ENCODE data around the gene PMVK.

The PMVK gene

DNA sequence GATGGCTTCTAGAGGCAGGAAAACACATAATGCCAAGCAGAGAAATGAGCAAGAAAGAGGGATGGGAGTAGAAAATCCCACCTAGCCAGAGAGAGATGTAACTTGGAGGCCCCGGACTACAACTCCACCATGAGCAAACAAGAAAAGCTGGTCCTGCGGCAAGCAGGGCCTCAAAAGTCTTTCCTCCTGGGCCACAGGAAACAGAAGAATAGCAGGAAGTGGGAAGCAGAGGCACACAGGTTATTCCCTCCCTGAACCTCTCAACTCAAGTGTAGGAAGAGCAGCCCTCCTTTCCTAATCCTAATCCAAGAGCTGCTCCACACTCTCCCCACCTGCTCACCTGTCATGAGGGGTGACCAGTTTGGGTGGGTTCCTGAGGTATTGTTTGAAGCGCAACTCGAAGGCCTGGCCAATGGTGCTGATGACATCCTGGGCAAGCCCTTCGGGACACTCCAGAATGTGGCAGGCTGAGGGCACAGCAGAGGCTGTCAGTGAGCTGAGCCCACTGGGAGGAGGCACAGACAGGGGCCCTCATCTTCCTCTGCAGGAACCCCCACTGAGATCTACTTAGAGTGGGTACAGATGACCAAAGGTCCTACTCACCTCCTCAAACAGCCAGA is 30.9 kb upstream of the PMVK start:
- no peak for DNase-seq (ENCODE audit: low read depth in 2 of 3, low spot score in 1 of 3)

DNA sequence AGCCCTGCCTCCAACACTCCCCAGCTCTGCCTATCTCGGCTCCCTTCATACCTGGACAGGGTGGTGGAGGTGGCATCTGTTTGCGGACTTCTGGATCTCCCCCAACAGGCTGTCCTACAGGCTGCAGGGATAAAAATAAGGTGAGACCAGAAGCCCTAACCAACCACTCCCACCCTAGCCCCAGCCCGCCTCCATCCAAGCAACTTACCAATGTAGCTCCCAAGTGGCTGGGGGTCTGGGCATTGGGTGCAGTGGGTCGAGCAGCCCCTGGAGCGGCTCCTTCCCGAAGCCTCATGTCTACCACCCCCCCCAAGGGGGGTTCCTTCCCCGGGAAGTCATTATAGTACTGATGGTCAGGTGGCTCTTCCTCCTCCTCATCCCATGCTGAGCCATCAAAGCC is 29.6 kb upstream of the PMVK start:
- no peak for DNase-seq (ENCODE audit: low read depth in 2 of 3, low spot score in 1 of 3)

DNA sequence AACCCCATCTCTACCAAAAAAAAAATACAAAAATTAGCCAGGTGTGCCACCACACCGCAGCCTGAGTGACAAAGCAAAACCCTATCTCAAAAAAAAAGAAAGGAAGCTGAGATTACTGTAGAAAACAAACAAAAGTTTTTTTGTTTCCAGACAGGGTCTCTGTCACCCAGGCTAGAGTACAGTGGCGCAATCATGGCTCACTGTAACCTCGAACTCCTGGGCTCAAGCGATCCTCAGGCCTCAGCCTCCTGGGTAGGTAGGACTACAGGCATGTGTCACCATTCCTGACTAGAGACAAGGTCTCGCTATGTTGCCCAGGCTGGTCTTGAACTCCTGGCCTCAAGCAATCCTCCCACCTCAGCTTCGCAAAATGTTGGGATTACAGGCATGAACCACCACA is 27.8 kb upstream of the PMVK start:
- no peak for DNase-seq (ENCODE audit: low read depth in 2 of 3, low spot score in 1 of 3)

DNA sequence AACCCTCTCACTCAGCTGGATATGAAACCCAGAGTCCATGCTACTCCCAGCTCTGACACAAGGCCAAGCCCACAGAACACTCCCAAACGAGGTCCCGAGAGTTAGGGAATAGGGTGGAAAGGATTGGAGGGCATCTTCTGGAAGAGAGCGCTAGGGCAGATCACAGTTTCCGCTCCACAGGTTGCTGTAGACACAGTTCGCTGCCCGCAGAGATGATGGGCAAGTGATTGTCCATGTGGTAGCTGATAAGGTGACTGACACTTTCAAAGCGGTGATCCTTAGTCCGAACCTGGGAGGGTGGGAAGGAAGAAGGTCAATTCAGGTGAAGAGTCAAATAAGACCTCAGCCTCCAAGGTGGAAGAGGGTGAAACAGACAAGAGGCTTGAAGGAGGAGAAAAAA is 27.1 kb upstream of the PMVK start:
- no peak for DNase-seq (ENCODE audit: low read depth in 2 of 3, low spot score in 1 of 3)

DNA sequence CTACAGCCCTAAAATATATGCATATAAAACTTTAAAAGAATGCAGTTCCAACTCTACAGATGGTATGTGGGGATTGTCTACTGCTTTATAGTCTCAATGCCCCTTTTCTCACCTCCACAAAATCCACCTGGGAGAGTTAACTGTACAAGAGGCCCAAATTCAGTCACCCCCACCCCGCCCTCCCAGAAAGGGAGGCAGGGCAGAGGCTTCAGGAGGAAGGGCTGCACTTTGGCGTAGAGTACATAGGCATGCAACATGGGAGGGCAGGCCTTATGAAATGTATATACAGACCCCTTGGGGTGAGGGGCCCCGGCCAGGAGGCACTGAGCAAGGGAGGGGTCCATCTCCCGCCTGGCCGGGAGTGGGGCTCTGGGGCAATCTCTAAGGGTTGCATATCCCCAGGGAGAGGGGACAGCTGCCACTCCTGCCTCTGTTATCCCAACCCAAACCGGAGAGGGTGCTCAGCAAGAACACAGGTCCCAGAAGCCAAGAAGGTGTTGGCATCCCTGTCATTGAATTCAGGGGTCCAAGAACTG is 26.3 kb upstream of the PMVK start:
- no peak for DNase-seq (ENCODE audit: low read depth in 2 of 3, low spot score in 1 of 3)

DNA sequence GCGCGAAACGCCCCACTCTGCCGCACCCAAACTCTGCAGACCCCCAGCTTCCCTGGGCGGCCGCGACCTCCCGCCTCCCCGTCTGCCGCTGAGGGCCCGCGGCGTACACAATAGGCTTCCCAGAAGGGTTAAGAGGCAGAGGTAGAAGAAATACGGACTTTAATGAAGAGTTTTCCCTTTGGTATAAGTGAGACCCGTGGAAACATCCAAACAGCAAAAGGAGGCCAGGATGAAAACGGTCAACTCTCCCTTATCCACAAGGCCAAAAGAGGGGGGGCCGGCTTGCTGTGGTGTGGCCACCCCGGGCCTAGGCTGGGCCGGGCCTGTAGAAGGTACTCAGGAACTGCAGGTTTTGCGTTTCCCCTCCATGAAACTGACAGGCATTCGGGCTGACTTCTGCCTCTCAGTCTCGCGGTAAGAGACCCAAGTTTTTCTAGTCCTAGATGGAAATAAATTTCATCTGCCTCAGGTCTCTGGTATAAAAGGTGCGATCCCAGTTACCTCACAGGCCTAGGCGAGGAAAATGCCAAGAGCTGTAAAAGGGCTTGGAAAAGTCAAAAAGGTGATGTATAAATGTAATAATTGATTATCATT is 25.7 kb upstream of the PMVK start:
- DNase-seq (ENCODE audit: low read depth in 2 of 3, low spot score in 1 of 3) = no peak

DNA sequence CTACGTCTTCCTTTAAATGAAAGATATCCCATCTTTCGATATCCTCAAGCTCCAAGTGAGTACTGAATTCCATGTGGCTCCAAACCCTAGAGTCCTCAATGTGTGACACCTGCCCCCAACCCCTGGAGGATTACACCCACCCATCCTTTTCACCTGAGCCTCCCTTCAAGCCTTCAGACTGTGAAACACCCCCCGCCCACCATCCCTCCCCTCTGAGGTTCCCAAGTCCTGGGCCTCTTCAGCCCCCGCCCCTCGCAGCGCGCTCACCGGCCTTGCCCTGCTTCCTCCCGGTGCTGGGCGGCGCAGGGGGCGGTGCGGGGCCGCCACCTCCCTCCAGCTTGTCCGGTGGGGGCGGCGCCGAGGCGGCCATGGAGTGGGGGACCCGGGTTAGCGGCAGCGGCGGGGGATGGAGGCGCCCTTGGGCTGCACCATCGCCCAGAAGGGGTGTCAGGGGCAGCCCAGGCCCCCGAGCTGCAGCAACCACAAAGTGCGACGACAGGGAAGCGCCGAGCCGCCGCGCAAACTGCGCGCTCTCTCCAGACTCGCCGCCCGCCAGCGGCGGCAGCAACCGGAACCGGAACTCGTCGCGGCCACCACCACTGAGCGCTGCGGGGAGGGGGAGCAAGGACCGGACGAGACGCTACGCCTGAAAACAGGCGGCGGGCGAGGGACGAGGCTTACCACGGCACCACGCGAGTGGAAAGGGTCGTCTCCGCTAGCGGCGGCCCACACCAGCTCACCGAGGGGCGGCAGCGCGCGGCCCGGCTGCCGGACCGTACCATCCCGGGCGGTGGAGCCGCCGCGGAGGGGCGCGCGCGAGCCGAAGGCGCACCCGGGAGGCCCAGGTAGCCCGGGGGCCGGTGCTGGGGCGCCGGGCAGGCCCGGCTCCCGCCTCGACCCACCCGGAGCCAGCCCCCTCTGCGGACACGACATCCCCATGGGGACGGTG is 25.0 kb upstream of the PMVK start, which contains the start of gene PYGO2:
Gene PYGO2 (minus strand): TSS at position 576 of the 949 bp plus-strand sequence. CDS start 206 bp downstream, at position 370.
- peak; percentile 62 to 82 (median 63) for DNase-seq (ENCODE audit: low read depth in 2 of 3, low spot score in 1 of 3)

DNA sequence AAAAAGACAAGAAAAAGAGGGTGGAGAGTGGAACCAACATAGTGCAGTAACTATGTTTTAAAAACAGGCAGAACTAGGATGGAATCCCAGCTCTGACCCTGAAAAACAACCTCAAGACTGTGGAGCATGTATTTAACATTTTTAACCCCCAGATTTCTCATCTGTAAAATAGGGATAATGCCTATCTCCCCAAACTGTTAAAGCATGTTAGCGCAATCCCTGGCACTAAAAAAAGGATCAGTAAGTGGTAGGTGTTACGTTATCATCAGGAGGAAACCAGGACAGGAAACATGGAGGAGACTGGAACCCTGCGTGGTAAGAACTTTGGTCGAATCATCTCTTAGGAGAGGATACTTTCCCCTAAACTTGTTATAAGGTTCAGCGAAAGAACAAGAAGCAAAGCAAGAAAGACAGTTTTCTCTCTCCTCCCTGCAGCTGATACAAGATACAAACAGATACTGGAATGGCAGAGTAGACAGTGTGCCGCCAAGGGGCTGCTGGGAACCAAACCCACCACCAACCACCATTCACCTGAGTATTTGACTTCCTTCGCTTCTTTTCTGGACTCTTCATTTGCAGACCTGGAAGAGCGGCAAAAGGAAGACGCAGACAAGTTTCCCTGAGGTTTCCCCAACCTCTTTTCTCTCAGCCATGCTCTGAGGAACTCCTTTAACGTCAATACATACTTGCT is 24.1 kb upstream of the PMVK start:
- DNase-seq (ENCODE audit: low read depth in 2 of 3, low spot score in 1 of 3) = no peak

DNA sequence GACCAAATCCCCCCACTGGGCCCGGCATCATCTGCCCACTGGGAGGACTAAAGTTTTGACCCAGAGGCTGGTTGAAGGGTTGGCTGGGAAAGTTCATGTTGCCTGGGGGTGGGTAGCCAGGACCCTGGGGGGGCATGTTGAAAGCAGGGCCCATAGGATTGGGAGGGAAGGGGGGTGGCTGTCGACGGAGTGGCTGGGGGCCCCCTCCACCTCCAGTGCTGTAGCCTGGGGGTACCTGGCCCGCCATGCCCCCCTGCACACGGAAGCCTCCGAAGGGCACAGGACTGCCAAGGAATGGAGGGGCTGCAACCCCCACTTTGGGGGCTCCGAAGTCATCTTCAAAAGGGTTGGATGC is 22.9 kb upstream of the PMVK start:
- DNase-seq (ENCODE audit: low read depth in 2 of 3, low spot score in 1 of 3) = no peak

DNA sequence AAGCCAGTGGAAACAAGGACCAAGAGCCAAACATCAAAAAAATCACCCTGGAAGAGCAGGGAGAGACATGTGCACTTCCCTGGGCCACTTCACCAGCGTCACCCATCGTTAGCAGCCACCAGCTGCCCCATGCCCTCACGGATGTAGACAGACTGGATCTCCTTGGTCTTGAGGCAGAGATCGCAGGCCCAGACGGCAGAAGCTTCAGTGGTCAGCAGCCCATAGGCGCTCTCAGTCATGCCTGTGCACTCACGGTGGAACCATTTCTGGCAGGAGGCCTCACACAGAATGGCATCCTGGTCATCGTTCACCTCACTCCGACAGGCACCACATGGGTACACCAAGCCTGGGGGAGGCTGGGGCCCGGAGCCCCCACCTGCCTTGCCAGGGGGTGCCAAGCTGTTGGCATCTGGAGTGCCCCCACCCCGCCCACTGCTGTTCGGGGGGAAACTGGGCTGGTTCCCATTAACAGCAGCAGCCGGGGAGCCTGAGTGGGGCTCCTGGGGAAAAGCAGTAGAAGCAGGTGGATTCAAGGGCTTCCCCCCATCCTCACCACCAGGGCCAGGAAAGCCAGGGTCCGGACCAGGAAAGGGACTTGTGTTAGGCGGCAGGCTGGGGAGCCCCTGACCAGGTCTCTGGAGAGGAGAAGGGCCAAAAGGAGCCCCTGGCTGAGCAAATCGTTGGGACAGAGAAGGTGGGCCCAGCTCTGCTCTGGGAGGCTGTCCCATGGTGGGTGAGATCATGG is 22.3 kb upstream of the PMVK start:
- no peak for DNase-seq (ENCODE audit: low read depth in 2 of 3, low spot score in 1 of 3)

DNA sequence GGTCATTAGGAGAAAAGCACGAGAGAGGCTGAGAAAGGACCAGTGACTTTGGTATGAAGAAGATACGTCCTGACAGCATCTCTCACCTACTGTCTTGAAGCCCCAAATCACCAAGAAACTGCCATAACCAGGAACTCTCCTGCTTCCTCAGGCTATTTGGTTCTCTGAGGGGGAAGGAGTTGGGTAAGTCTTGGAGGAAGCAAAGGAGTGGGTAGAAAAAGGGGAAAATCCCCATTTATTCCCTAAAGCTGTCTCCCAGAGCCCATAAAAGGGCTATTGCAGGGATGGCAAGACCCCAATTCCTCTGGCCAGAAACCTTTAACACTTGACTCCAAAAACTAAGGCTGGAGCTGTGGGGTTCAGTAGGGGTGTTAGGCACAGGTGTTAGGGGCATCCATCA is 21.5 kb upstream of the PMVK start:
- no peak for DNase-seq (ENCODE audit: low read depth in 2 of 3, low spot score in 1 of 3)

DNA sequence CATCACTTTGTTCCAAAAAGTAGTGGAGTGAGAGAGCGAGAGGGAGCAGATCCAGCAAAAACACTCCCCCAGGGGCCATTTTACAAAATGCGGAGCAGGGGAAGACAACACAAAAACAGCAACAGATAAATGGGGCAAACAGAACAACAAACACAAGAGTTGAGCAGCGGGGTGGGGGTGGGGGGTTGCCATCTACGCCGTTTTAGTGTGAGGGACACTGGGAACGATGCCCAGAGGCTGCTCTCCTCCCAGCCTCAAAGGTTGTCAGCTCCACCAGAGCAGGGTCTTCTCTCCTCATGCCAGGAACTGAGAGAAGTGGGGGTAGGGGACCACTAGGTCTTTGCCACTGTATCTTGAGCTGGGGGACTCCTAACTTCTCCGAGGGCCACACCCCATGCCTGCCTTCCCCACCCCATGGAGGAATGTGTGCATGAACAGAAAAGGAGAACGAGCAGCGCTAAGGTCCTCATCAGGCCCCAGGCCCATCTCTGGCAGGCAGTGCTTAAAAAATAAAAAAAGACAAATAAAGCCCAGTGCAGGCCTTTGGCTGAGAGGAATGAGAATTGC is 20.7 kb upstream of the PMVK start:
- no peak for DNase-seq (ENCODE audit: low read depth in 2 of 3, low spot score in 1 of 3)

DNA sequence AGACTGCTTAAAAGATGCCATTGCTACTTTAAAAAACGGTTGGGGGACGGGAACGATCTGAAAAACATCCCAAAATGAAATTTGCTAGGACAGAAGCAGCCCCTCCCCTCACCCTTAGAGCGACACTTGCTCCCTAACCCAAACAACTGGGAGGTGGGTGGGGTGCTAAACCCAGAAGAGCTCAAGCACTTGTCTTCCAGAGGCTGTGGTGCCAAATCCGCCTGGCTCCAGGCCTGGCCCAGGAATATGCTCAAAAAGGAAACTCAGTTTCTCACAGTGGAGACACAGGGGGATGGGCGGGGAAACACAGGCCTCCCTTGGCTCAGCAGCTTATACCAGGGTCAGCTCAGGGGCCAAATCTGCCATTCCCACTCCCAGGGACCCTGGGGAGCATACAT is 20.0 kb upstream of the PMVK start:
- DNase-seq (ENCODE audit: low read depth in 2 of 3, low spot score in 1 of 3) = no peak

DNA sequence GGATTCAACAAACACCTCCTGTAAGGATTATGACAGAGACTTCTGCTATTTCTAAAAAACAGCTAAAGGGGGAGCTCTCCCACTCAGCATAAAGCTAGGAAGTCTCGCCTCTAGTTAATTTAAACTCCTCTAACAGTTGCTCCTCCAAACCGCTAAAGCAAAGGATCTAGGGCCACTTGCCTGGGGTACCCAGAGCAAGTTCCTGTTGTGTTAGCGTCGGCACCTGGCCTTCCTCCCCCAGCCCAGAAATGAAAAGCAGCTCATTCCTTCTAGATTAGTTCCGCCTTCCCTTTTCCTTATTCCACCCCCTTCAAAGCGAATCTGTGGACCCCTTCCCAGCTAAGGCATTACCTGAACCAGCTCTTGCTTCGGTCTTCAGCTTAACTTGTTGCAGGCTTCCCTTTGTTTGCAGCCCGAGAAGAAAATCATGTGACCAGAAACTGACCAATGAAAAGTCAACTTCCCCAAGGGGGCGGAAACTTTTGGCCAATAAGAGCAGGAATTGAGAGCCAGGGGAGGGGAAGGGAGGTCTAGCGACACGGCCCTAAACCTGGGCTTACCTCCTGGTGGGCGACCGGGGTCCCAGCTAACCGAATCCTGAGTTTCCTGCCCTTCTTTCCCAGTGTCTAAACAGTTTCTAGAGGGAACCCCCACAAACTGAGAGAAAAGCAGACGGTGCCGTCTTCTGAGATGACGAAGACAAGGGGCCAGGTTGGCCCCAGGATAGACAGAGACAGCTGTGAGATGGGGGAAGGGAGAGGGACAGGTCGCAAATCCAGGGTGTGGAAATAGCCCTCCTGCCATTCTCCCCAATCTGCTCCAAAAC is 19.4 kb upstream of the PMVK start, which contains the start of gene PBXIP1:
Gene PBXIP1 (minus strand): TSS at position 382 of the 826 bp plus-strand sequence. CDS start 2,378 bp downstream, outside the sequence.
- peak; percentile 52 to 88 (median 58) for DNase-seq (ENCODE audit: low read depth in 2 of 3, low spot score in 1 of 3)

DNA sequence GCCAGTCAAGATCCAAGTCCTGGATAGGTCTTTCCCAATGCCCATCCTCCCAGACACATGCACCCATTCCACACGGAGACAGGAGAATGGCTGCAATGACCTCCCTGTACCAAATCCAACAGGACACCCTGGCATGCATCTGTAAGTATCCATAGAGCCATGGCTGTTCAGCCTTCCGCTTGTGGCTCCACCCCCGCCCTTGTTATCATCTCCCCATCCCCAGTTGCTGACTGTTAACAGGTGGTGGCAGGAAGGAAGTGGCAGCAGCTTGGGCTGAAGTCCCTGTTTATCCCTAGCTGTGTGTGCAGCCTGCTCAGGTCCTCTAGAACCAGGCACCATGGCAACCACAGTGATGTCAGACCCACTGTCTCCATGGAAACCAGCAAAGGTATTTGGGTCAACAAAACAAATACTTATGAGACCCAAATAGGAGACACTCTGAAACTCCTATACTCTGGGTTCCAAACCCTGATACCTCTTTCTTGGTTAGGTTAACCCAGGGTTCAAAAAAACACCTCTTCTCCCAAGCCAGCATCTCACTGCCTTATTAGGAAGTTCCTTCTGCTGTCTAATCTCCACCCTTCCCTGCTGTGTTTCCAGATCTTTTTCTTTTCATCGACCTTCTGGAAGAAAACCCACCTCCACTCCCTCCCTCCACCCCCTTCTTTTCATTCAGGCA is 18.7 kb upstream of the PMVK start:
- DNase-seq (ENCODE audit: low read depth in 2 of 3, low spot score in 1 of 3) = peak; percentile 71 to 73 (median 71)

DNA sequence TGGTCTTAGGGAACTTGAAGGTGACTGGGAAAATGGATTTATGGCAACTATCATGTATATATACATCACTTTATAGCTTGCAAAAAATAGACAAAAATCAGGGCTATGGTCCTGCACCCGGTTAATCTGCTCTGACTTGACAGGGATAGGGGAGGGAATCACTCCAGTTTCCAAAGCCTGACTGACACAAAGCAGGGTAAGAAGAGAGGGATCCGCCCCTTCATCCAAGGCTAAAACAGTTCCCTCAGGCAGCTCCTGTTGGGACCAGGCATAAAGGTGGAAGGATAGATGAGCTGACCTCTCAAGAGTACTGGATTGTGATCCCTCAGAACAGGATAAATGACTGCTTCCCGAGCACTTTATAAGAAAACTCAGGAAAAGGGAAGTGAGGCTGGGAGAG is 18.0 kb upstream of the PMVK start:
- DNase-seq (ENCODE audit: low read depth in 2 of 3, low spot score in 1 of 3) = no peak

DNA sequence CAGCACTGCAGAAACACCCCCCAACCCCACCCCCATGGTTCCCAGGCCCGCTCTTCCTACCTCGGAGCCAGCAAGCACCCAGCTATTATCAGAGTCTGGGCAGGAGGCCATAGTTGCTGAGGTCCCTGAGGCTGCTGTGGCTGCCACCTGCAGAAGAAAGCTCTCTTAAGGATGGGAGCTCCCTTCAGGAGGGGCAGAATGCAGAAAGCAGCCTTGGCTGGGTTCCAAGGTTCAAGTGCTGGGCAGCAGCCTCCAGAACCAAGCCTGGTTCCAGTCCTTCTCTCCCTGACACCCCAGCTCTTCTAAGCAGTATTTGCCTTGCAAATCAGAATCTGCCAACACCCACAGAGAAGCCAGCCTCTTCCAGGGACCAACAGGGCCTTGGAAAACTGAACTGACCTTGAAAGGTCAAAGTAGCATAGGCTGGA is 17.1 kb upstream of the PMVK start:
- no peak for DNase-seq (ENCODE audit: low read depth in 2 of 3, low spot score in 1 of 3)

DNA sequence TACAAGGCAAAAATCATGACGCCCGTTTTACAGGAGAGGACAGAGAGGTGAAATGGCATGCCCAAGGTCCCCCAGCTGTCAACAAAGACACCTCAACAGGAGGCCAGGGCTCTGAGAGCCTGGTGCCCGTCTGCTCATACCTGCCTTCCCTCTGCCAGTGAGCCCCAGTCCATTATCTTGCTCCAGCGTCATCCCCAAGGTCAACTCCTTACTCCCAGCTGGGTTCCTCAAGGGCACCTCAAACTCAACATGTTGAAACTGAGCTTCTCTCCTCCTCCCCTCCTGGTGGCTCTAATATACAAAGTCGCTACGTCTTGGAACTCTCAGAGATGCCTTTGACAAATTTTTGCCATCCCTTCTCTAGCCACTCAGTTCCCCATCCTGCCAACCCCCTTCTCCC is 16.1 kb upstream of the PMVK start:
- no peak for DNase-seq (ENCODE audit: low read depth in 2 of 3, low spot score in 1 of 3)
